ENCODE results near the gene NF1. TPM values are rescaled to one million over a fixed set of nuclear protein-coding genes. Genes with fewer than 3 reads are reported as not detected.

Gene NF1
- total RNA-seq, 1 donor from 2014 or later = 53.7 TPM

GRCh38 chr17:31307640-31308039 is 212.9 kb downstream of the NF1 start:
- H3K27me3 Mint-ChIP-seq (ENCODE audit: low read depth, unreplicated experiment) = no peaks in the 10 kb centered on the region
- H3K4me3 ChIP-seq (ENCODE audit: insufficient read depth, low read depth, low read length) = no peak overlapping the region
- H3K9me3 ChIP-seq (ENCODE audit: insufficient read depth, low read depth, low read length) = no peaks in the 10 kb centered on the region
- H3K9ac ChIP-seq (ENCODE audit: low read length) = no peak overlapping the region
- H3K27me3 ChIP-seq (ENCODE audit: insufficient read depth, low read length) = no peaks in the 10 kb centered on the region
- H3K9me3 Mint-ChIP-seq (ENCODE audit: unreplicated experiment) = no peaks in the 10 kb centered on the region
- no peaks in the 10 kb centered on the region for H3K36me3 ChIP-seq (ENCODE audit: insufficient read depth, low read length)
- H4K20me1 ChIP-seq (ENCODE audit: insufficient read depth, low read length) = peaks cover 10% of the 10 kb centered on the region
- no peak overlapping the region for H3K4me3 Mint-ChIP-seq (ENCODE audit: unreplicated experiment)
- H3K36me3 Mint-ChIP-seq (ENCODE audit: low read depth, unreplicated experiment) = peaks cover 6% of the 10 kb centered on the region
- DNase-seq (ENCODE audit: low read depth) (no peak), FAIRE-seq (no peak)
- no peaks in the 10 kb centered on the region for H3K79me2 ChIP-seq (ENCODE audit: insufficient read depth, low read length)
- TF ChIP-seq EZH2 (IDR thresholded peaks at IDR 0.05; ENCODE audit: insufficient read depth, low read length) (no peak), CTCF (IDR thresholded peaks at IDR 0.05; ENCODE audit: insufficient read depth, low read depth, low read length) (no peak)
- no peak overlapping the region for H2AFZ ChIP-seq (ENCODE audit: low read depth, low read length)
- no peak overlapping the region for H3K27ac ChIP-seq (ENCODE audit: low read depth, low read length)
- H3K4me1 ChIP-seq (ENCODE audit: insufficient read depth, low read length) = no peaks in the 10 kb centered on the region
- H3K27ac Mint-ChIP-seq (ENCODE audit: unreplicated experiment) = no peak overlapping the region
- peaks cover 2% of the 10 kb centered on the region for H3K4me1 Mint-ChIP-seq (ENCODE audit: low read depth, unreplicated experiment)
- no peak overlapping the region for H3K4me2 ChIP-seq (ENCODE audit: low read length)

GRCh38 chr17:31308372-31309334 is 213.9 kb downstream of the NF1 start:
- Mint-ChIP-seq H3K27me3 (ENCODE audit: low read depth, unreplicated experiment) (no peaks in the 10 kb centered on the region), H3K36me3 (ENCODE audit: low read depth, unreplicated experiment) (peaks cover 6% of the 10 kb centered on the region), H3K4me1 (ENCODE audit: low read depth, unreplicated experiment) (peaks cover 2% of the 10 kb centered on the region), H3K4me3 (ENCODE audit: unreplicated experiment) (no peak overlapping the region), H3K27ac (ENCODE audit: unreplicated experiment) (no peak overlapping the region), H3K9me3 (ENCODE audit: unreplicated experiment) (no peaks in the 10 kb centered on the region)
- no peak overlapping the region for H3K27ac ChIP-seq (ENCODE audit: low read depth, low read length)
- no peaks in the 10 kb centered on the region for H3K27me3 ChIP-seq (ENCODE audit: insufficient read depth, low read length)
- peaks cover 10% of the 10 kb centered on the region for H4K20me1 ChIP-seq (ENCODE audit: insufficient read depth, low read length)
- no peak overlapping the region for H3K4me2 ChIP-seq (ENCODE audit: low read length)
- H3K9me3 ChIP-seq (ENCODE audit: insufficient read depth, low read depth, low read length) = no peaks in the 10 kb centered on the region
- no peak overlapping the region for H2AFZ ChIP-seq (ENCODE audit: low read depth, low read length)
- H3K9ac ChIP-seq (ENCODE audit: low read length) = no peak overlapping the region
- TF ChIP-seq CTCF (IDR thresholded peaks at IDR 0.05; ENCODE audit: insufficient read depth, low read depth, low read length) = no peak
- no peak for TF ChIP-seq EZH2 (IDR thresholded peaks at IDR 0.05; ENCODE audit: insufficient read depth, low read length)
- H3K4me3 ChIP-seq (ENCODE audit: insufficient read depth, low read depth, low read length) = no peak overlapping the region
- no peaks in the 10 kb centered on the region for H3K79me2 ChIP-seq (ENCODE audit: insufficient read depth, low read length)
- FAIRE-seq (no peak), DNase-seq (ENCODE audit: low read depth) (no peak)
- H3K36me3 ChIP-seq (ENCODE audit: insufficient read depth, low read length) = no peaks in the 10 kb centered on the region
- H3K4me1 ChIP-seq (ENCODE audit: insufficient read depth, low read length) = no peaks in the 10 kb centered on the region

GRCh38 chr17:31309556-31309955 is 214.8 kb downstream of the NF1 start:
- TF ChIP-seq CTCF (IDR thresholded peaks at IDR 0.05; ENCODE audit: insufficient read depth, low read depth, low read length) = no peak
- TF ChIP-seq EZH2 (IDR thresholded peaks at IDR 0.05; ENCODE audit: insufficient read depth, low read length) = no peak
- peaks cover 10% of the 10 kb centered on the region for H4K20me1 ChIP-seq (ENCODE audit: insufficient read depth, low read length)
- H2AFZ ChIP-seq (ENCODE audit: low read depth, low read length) = no peak overlapping the region
- peaks cover 4% of the 10 kb centered on the region for H3K4me1 Mint-ChIP-seq (ENCODE audit: low read depth, unreplicated experiment)
- DNase-seq (ENCODE audit: low read depth) (no peak), FAIRE-seq (no peak)
- no peaks in the 10 kb centered on the region for H3K9me3 Mint-ChIP-seq (ENCODE audit: unreplicated experiment)
- no peaks in the 10 kb centered on the region for H3K36me3 ChIP-seq (ENCODE audit: insufficient read depth, low read length)
- no peaks in the 10 kb centered on the region for H3K9me3 ChIP-seq (ENCODE audit: insufficient read depth, low read depth, low read length)
- no peaks in the 10 kb centered on the region for H3K79me2 ChIP-seq (ENCODE audit: insufficient read depth, low read length)
- no peaks in the 10 kb centered on the region for H3K27me3 Mint-ChIP-seq (ENCODE audit: low read depth, unreplicated experiment)
- no peak overlapping the region for H3K9ac ChIP-seq (ENCODE audit: low read length)
- H3K4me3 ChIP-seq (ENCODE audit: insufficient read depth, low read depth, low read length) = no peak overlapping the region
- no peak overlapping the region for H3K27ac Mint-ChIP-seq (ENCODE audit: unreplicated experiment)
- H3K27ac ChIP-seq (ENCODE audit: low read depth, low read length) = no peak overlapping the region
- H3K36me3 Mint-ChIP-seq (ENCODE audit: low read depth, unreplicated experiment) = peaks cover 2% of the 10 kb centered on the region
- H3K4me1 ChIP-seq (ENCODE audit: insufficient read depth, low read length) = no peaks in the 10 kb centered on the region
- no peak overlapping the region for H3K4me2 ChIP-seq (ENCODE audit: low read length)
- H3K4me3 Mint-ChIP-seq (ENCODE audit: unreplicated experiment) = no peak overlapping the region
- no peaks in the 10 kb centered on the region for H3K27me3 ChIP-seq (ENCODE audit: insufficient read depth, low read length)

All from astrocyte (in vitro differentiated cells and primary cell).